ENCODE measurements around the gene CNIH3. TPM values are rescaled to one million over a fixed set of nuclear protein-coding genes. Genes with fewer than 3 reads are reported as not detected.

The CNIH3 gene
- total RNA-seq, 1 donor from 2014 or later: not detected

DNA sequence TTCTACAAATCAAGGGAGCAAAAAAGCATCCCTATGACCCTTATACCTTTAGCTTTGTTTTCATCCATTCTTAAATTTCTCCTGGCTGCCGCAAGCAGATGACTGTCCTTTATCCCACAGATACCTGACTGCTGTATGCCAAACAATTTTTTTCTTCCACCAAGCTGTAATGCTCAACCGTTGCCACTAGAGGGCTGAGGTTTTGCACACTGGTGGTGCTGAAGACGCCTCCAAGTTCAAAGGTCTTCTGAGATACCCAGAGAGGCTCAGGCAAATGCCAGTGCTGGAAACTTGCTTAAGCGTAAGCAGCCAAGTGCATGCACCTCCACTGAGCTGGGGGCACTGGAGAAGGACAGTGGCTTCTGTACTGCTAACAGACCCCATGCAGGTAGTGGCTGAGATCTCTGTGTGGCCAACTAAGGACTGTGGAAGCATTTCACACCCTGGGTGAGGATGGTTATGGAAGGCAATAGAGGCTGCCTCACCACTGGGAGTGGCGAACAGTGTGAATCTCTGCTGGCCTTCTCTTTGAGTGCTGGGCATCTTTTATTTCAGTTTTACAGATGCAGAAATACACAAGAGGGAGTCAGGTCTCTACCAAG, 28.5 kb downstream of the CNIH3 start:
- Histone ChIP-seq H3K4me1 (no peaks in the 10 kb centered on the region), H3K27ac (no peak overlapping the region), H3K27me3 (no peaks in the 10 kb centered on the region), H3K36me3 (no peaks in the 10 kb centered on the region), H3K4me3 (no peak overlapping the region), H3K9me3 (no peaks in the 10 kb centered on the region)
- TF ChIP-seq, protein P1, sequence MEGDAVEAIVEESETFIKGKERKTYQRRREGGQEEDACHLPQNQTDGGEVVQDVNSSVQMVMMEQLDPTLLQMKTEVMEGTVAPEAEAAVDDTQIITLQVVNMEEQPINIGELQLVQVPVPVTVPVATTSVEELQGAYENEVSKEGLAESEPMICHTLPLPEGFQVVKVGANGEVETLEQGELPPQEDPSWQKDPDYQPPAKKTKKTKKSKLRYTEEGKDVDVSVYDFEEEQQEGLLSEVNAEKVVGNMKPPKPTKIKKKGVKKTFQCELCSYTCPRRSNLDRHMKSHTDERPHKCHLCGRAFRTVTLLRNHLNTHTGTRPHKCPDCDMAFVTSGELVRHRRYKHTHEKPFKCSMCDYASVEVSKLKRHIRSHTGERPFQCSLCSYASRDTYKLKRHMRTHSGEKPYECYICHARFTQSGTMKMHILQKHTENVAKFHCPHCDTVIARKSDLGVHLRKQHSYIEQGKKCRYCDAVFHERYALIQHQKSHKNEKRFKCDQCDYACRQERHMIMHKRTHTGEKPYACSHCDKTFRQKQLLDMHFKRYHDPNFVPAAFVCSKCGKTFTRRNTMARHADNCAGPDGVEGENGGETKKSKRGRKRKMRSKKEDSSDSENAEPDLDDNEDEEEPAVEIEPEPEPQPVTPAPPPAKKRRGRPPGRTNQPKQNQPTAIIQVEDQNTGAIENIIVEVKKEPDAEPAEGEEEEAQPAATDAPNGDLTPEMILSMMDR (IDR thresholded peaks at IDR 0.05): peak; percentile 19 to 69 (median 49)
- no peak for DNase-seq (ENCODE audit: low spot score in 2 of 2)
- intact Hi-C loops (cut with DNase I): no loop called here

DNA sequence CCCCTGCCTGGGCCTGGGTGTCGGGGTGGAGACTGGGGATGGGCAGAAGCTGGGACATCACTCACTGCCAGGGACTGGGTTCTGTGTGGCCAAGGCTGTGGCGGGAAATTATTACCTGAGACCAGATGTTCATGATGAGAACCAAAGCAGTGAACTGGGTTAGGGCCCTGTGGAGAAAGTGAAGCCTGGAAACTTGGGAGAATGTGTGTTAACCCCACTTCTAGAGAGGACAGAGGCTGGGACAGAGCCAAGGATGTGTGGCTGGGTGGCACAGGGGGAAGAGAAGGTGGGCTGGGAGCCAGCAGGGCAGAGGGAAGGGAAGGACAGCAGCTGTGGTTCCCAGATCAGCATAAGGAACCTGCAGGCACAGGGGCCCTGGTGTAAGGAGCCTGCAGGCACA, 31.3 kb downstream of the CNIH3 start:
- no peak overlapping the region for H3K27ac ChIP-seq
- no peaks in the 10 kb centered on the region for H3K27me3 ChIP-seq
- H3K36me3 ChIP-seq: no peaks in the 10 kb centered on the region
- intact Hi-C loops (cut with DNase I): no loop called here
- no peaks in the 10 kb centered on the region for H3K4me1 ChIP-seq
- H3K4me3 ChIP-seq: no peak overlapping the region
- no peaks in the 10 kb centered on the region for H3K9me3 ChIP-seq
- no peak for DNase-seq (ENCODE audit: low spot score in 2 of 2)
- TF ChIP-seq, protein P1 (IDR thresholded peaks at IDR 0.05): no peak

DNA sequence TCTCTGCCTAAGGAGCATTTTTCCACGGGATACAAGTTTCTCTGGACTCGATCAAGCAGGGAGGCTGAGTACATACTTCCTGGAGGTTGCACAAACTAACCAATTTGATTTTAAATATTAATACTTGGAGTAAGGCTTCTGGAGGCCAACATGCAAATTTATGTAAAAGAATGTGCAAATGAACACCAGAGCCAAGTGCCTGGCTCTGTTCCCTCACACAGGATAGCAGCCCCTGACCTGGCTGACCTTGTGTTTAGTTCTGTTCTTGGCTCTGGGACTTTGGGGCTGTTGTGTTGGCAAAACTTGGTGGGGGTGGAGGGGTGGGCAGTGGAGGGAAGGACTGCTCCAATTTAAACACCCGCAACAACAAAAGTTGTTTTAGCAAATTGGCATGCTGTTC, 34.2 kb downstream of the CNIH3 start:
- Histone ChIP-seq H3K36me3 (no peaks in the 10 kb centered on the region), H3K4me1 (no peaks in the 10 kb centered on the region), H3K27me3 (no peaks in the 10 kb centered on the region), H3K4me3 (no peak overlapping the region), H3K27ac (no peak overlapping the region), H3K9me3 (no peaks in the 10 kb centered on the region)
- no peak for DNase-seq (ENCODE audit: low spot score in 2 of 2)
- TF ChIP-seq, protein P1 (IDR thresholded peaks at IDR 0.05): no peak
- intact Hi-C loops (cut with DNase I): no loop called here

DNA sequence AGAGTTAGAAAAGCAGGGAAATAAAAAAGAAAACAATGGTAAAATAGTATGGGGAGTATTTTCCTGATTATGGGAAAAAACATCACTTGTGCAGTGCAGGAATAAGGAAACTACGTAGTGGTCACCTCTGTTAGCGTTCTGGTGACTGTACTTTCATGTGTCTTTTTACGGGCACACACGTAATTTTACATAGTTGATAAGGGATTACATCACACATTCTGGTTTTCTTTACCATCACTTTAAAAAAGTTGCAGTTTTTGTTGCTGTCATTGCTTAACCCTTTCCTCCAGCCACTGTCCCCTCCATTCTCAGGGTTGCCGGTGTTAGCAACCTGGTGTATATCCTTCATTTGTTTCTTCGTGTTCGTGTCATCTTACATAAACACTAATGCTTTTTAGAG, 35.1 kb downstream of the CNIH3 start:
- Histone ChIP-seq H3K9me3 (no peaks in the 10 kb centered on the region), H3K4me1 (no peaks in the 10 kb centered on the region), H3K27me3 (no peaks in the 10 kb centered on the region), H3K4me3 (no peak overlapping the region), H3K27ac (no peak overlapping the region), H3K36me3 (no peaks in the 10 kb centered on the region)
- intact Hi-C loops (cut with DNase I): no loop called here
- DNase-seq (ENCODE audit: low spot score in 2 of 2): no peak
- TF ChIP-seq, protein P1 (IDR thresholded peaks at IDR 0.05): no peak

DNA sequence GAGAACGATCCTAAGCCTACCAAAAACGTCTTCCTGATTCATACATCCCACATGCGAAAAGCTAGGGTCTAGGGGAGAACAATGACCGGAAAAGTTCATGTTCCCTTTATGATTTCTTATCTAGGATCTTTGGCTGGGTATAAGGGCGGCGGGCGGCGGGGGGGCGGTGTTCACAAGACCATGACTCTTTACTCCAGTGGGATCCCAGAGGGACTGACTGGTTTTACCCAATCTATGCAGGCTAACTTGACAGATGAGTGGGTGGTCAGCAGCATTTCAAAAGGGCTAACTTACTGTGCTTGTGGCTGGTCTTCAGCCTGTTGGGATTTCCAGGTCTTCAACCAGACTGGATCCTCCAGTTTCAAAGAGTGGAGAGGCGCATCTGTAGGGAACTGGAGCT, 40.3 kb downstream of the CNIH3 start:
- H3K27me3 ChIP-seq: no peaks in the 10 kb centered on the region
- H3K27ac ChIP-seq: no peak overlapping the region
- H3K4me1 ChIP-seq: no peaks in the 10 kb centered on the region
- no peaks in the 10 kb centered on the region for H3K36me3 ChIP-seq
- H3K9me3 ChIP-seq: no peaks in the 10 kb centered on the region
- intact Hi-C loops (cut with DNase I): no loop called here
- no peak overlapping the region for H3K4me3 ChIP-seq
- TF ChIP-seq, protein P1 (IDR thresholded peaks at IDR 0.05): no peak
- no peak for DNase-seq (ENCODE audit: low spot score in 2 of 2)

DNA sequence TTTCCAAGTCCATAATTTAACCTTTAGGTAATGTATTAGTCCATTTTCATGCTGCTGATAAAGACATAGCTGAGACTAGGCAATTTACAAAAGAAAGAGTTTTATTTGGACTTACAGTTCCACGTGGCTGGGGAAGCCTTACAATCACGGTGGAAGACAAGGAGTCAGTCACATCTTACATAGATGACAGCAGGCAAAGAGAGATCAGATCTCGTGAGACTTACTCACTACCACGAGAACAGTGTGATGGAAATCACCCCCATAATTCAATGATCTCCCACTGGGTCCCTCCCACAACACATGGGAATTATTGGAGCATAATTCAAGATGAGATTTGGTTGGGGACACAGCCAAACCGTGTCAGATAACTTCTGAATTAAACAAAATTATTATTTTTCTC, 44.0 kb downstream of the CNIH3 start:
- Histone ChIP-seq H3K27ac (no peak overlapping the region), H3K4me1 (no peaks in the 10 kb centered on the region), H3K9me3 (no peaks in the 10 kb centered on the region), H3K27me3 (no peaks in the 10 kb centered on the region), H3K36me3 (no peaks in the 10 kb centered on the region), H3K4me3 (no peak overlapping the region)
- intact Hi-C loops (cut with DNase I): no loop called here
- no peak for DNase-seq (ENCODE audit: low spot score in 2 of 2)
- TF ChIP-seq, protein P1 (IDR thresholded peaks at IDR 0.05): no peak

Data from ascending aorta (tissue), 2 donors.